Activated CD8-positive, alpha-beta memory T cell treated with anti-CD3 and anti-CD28 coated beads for 1 hour (primary cell): ENCODE data around the gene RSF1.

Source experiments
- DNase-seq, 2 donors: peaks; one replicate each; pipeline ENCODE4 v3.0.0-alpha.2; 2020; ENCODE audit warnings: low read depth in 1 of 2; ENCODE audit errors: extremely low read depth in 1 of 2

RSF1 gene

GRCh38 chr11:77814848-77815247 is 5.7 kb downstream of the RSF1 start:
- DNase-seq = no peak

GRCh38 chr11:77813256-77813655 is 7.3 kb downstream of the RSF1 start:
- DNase-seq = no peak

GRCh38 chr11:77806993-77807392 is 13.5 kb downstream of the RSF1 start:
- DNase-seq = no peak

- no peak for DNase-seq
Measured at GRCh38 chr11:77806415-77806814, 14.1 kb downstream of the RSF1 start.

- DNase-seq = no peak
Measured at GRCh38 chr11:77801477-77801876, 19.0 kb downstream of the RSF1 start.

GRCh38 chr11:77800449-77800848 is 20.1 kb downstream of the RSF1 start:
- no peak for DNase-seq

- no peak for DNase-seq
Measured at GRCh38 chr11:77799338-77799737, 21.2 kb downstream of the RSF1 start.

GRCh38 chr11:77793972-77794371 is 26.6 kb downstream of the RSF1 start:
- no peak for DNase-seq

GRCh38 chr11:77791301-77791700 is 29.2 kb downstream of the RSF1 start:
- DNase-seq = no peak

GRCh38 chr11:77789731-77790476 is 30.6 kb downstream of the RSF1 start:
- DNase-seq = no peak

- DNase-seq = no peak
Measured at GRCh38 chr11:77789061-77789730, 31.3 kb downstream of the RSF1 start.

GRCh38 chr11:77784572-77784971 is 36.0 kb downstream of the RSF1 start:
- no peak for DNase-seq

GRCh38 chr11:77783025-77783424 is 37.5 kb downstream of the RSF1 start:
- DNase-seq = no peak

GRCh38 chr11:77779935-77780334 is 40.6 kb downstream of the RSF1 start:
- no peak for DNase-seq

GRCh38 chr11:77778549-77778948 is 42.0 kb downstream of the RSF1 start:
- DNase-seq = no peak

GRCh38 chr11:77778118-77778517 is 42.4 kb downstream of the RSF1 start:
- DNase-seq = no peak

GRCh38 chr11:77776455-77776854 is 44.1 kb downstream of the RSF1 start:
- DNase-seq = no peak

- no peak for DNase-seq
Measured at GRCh38 chr11:77775936-77776335, 44.6 kb downstream of the RSF1 start.

GRCh38 chr11:77771135-77771534 is 49.4 kb downstream of the RSF1 start:
- no peak for DNase-seq

GRCh38 chr11:77770629-77771028 is 49.9 kb downstream of the RSF1 start:
- no peak for DNase-seq

- no peak for DNase-seq
Measured at GRCh38 chr11:77762426-77762825, 58.1 kb downstream of the RSF1 start.

- no peak for DNase-seq
Measured at GRCh38 chr11:77761491-77761890, 59.0 kb downstream of the RSF1 start.

- DNase-seq = no peak
Measured at GRCh38 chr11:77758331-77758730, 62.2 kb downstream of the RSF1 start.
